Measurements from ENCODE around the gene OBSCN. TPM values are rescaled to one million over a fixed set of nuclear protein-coding genes. Genes with fewer than 3 reads are reported as not detected.
A peak's percentile ranks its signal among the peaks of the same experiment; 100 is the strongest.

Gene OBSCN
- total RNA-seq, 1 experiment from 2014 or later = 33.3 TPM

DNA sequence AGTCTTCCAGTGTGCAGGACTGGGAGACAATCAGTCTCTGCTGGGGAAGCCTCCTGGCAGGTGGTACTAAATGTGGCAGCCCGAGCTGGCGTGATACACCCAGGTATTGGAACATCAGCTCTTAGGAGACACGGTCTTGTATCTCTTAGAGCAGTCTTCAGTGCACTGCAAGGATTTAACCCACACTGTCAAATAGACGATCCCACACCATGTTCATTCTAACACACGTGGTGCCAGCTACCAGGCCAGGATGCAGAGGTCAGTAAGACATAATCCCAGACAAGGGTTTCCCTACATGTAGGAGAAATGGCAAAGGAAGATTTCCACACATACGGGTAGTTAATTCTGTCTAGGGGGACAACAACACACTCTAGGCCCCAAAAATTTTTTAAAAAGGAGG lies 190.1 kb downstream of the OBSCN start:
- H3K4me1 ChIP-seq (ENCODE audit: insufficient read depth, low read length) = no peaks in the 10 kb centered on the region
- no CpG with 5 or more reads among the region's 6 CpGs for WGBS (ENCODE audit: extremely low coverage, insufficient read length, low lambda C conversion rate)
- no peak overlapping the region for H2BK12ac ChIP-seq (ENCODE audit: insufficient read length, low read depth, low read length)
- H3K14ac ChIP-seq (ENCODE audit: insufficient read depth, low read length) = no peak overlapping the region
- no peak overlapping the region for H3T11ph ChIP-seq (ENCODE audit: low read length)
- Mint-ChIP-seq H3K9me3 (no peaks in the 10 kb centered on the region), H3K36me3 (ENCODE audit: insufficient read depth in 1 of 3, low read depth in 3 of 3) (peaks cover 38 to 69% (median 67%) of the 10 kb centered on the region in 3 experiments), H3K27ac (no peak overlapping the region), H3K27me3 (ENCODE audit: low read depth) (no peaks in the 10 kb centered on the region; the same call in 1 of the 2 replicates), H3K4me3 (no peak overlapping the region), H3K4me1 (no peaks in the 10 kb centered on the region)
- no peaks in the 10 kb centered on the region for H4K20me1 ChIP-seq (ENCODE audit: control insufficient read depth, insufficient read depth, insufficient read length)
- no peak overlapping the region for H3K23ac ChIP-seq (ENCODE audit: insufficient read length, low read depth, low read length)
- no peak overlapping the region for H4K91ac ChIP-seq (ENCODE audit: insufficient read length, low read depth, low read length)
- H2BK120ac ChIP-seq (ENCODE audit: low read depth, low read length, poor library complexity, severe bottlenecking) = no peak overlapping the region
- no peak overlapping the region for H2AFZ ChIP-seq (ENCODE audit: low read length)
- H3K56ac ChIP-seq (ENCODE audit: insufficient read length, low read depth, low read length) = no peak overlapping the region
- no peak overlapping the region for H3K18ac ChIP-seq (ENCODE audit: insufficient read length, low read depth, low read length)
- no peak overlapping the region for H2BK5ac ChIP-seq (ENCODE audit: insufficient read length, low read length)
- no peak overlapping the region for H2AK5ac ChIP-seq (ENCODE audit: insufficient read length, low read length)
- no peak overlapping the region for H4K8ac ChIP-seq (replicated peaks; ENCODE audit: insufficient read length, low read depth, low read length)
- H3K9ac ChIP-seq (ENCODE audit: extremely low read depth, insufficient read length, low read length) = no peak overlapping the region
- H3K4ac ChIP-seq (ENCODE audit: low read depth, low read length) = no peak overlapping the region
- no peaks in the 10 kb centered on the region for H3K9me3 ChIP-seq (ENCODE audit: control insufficient read depth, low read depth, low read length)
- H3K79me1 ChIP-seq (ENCODE audit: insufficient read depth, low read depth, low read length, poor library complexity, severe bottlenecking) = peaks cover 3% of the 10 kb centered on the region
- H3K23me2 ChIP-seq (ENCODE audit: insufficient read length, low read depth, low read length, poor library complexity, severe bottlenecking) = no peaks in the 10 kb centered on the region
- DNase-seq = peak; percentile 10
- peaks cover 3% of the 10 kb centered on the region; the same call in 1 of the 2 replicates for H3K79me2 ChIP-seq (ENCODE audit: insufficient read depth, low read length)
- H3K4me2 ChIP-seq (ENCODE audit: insufficient read depth, insufficient read length, low read length) = no peak overlapping the region
- H3K27ac ChIP-seq (ENCODE audit: insufficient read length, low read depth, low read length) = no peak overlapping the region
- no peak overlapping the region for H2BK15ac ChIP-seq (ENCODE audit: low read depth, low read length)
- H3K27me3 ChIP-seq (ENCODE audit: insufficient read depth, low read length) = no peaks in the 10 kb centered on the region
- no peak for TF ChIP-seq CTCF (conservative IDR thresholded peaks at IDR 0.05)
- H4K5ac ChIP-seq (ENCODE audit: insufficient read length, low read depth, low read length) = no peak overlapping the region
- no peak overlapping the region for H2BK20ac ChIP-seq (ENCODE audit: low read depth, low read length, poor library complexity, severe bottlenecking)

All from H9 (cell line).